ENCODE measurements around the gene PNPLA5. TPM values are rescaled to one million over a fixed set of nuclear protein-coding genes. Genes with fewer than 3 reads are reported as not detected.

Gene PNPLA5
- total and polyA plus RNA-seq, 2 donors (not counting 1 experiment from before 2014, with no cell fraction given), result 0.33 TPM; not detected in 1

DNA sequence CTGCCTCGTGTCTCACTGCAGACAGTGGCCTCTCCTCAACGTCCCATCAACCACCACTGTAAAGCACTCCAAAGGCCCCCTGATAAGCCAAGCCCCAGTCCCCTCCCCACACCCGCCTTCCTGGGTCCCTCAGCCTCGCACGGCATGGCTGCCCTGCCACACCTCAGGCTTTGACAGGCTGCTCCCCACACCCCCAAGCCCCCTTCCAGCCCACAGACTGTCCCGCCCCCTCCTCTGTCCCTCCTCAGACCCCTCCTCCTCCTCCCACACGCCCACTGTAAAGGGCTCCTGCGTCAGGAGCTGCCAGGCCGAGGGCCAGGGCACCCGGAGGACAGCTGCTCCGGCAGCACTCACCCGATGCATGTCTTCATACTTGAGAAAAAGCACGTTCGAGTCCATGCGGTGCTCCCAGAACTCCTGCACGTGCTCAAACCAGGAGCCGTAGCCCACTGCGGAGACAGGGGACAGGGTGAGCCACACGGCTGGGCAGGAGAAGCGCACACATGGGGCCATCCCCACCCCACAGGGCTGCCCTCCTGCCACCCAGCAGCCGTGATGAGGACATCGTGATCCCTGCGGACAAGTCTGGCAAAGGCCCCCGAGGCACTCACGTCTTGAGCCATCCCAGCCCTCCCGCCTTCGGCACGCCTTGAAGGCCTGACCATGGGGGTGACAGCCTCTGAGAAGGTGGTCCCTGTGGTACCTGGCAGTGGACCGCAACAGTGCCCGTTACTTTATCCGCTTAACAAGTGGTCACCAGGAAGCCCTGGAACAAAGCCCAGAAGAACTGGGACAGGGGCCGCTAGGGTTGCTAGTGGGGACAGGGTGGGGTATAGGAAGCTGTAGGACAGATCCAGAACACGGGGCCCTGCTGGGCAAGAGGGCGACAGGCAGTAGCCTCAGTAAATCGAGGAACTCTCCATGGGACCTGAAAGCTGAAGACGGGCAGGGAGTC lies 58.2 kb downstream of the PNPLA5 start:
- no peak for DNase-seq (ENCODE audit: low read depth in 2 of 2)
- H3K27ac ChIP-seq (ENCODE audit: insufficient read depth, low read length), result no peak overlapping the region
- no peak overlapping the region for H3K9ac ChIP-seq (ENCODE audit: insufficient read depth, low read length)
- H4K20me1 ChIP-seq (ENCODE audit: control insufficient read depth, extremely low read depth, insufficient read depth, low read length), result no peaks in the 10 kb centered on the region
- no peaks in the 10 kb centered on the region for H3K79me2 ChIP-seq (ENCODE audit: control insufficient read depth, insufficient read depth, low read length)
- no peak overlapping the region for H2AFZ ChIP-seq (ENCODE audit: low read length)
- H3K4me1 ChIP-seq (ENCODE audit: control insufficient read depth, extremely low read depth, insufficient read depth, low read length), result peaks cover 17% of the 10 kb centered on the region
- no peak overlapping the region for H3K4me3 ChIP-seq (replicated peaks in 1 of 4; ENCODE audit: control extremely low read depth in 1 of 4, insufficient read depth in 1 of 4, low read depth in 3 of 4, low read length in 4 of 4)
- H3K36me3 ChIP-seq (ENCODE audit: control insufficient read depth, insufficient read depth, low read length), result no peaks in the 10 kb centered on the region
- H3K4me2 ChIP-seq (ENCODE audit: extremely low read depth, insufficient read depth, low read length), result no peak overlapping the region
- no peaks in the 10 kb centered on the region for H3K9me3 ChIP-seq (ENCODE audit: control insufficient read depth, insufficient read depth, low read depth, low read length)
- no peaks in the 10 kb centered on the region for H3K27me3 ChIP-seq (ENCODE audit: control insufficient read depth, insufficient read depth, low read length)
- TF ChIP-seq, protein P1, sequence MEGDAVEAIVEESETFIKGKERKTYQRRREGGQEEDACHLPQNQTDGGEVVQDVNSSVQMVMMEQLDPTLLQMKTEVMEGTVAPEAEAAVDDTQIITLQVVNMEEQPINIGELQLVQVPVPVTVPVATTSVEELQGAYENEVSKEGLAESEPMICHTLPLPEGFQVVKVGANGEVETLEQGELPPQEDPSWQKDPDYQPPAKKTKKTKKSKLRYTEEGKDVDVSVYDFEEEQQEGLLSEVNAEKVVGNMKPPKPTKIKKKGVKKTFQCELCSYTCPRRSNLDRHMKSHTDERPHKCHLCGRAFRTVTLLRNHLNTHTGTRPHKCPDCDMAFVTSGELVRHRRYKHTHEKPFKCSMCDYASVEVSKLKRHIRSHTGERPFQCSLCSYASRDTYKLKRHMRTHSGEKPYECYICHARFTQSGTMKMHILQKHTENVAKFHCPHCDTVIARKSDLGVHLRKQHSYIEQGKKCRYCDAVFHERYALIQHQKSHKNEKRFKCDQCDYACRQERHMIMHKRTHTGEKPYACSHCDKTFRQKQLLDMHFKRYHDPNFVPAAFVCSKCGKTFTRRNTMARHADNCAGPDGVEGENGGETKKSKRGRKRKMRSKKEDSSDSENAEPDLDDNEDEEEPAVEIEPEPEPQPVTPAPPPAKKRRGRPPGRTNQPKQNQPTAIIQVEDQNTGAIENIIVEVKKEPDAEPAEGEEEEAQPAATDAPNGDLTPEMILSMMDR (conservative IDR thresholded peaks at IDR 0.05 in 1 of 2, IDR thresholded peaks at IDR 0.05 in 1 of 2; ENCODE audit: low read depth in 1 of 2, low read length in 2 of 2), result no peak
- peak; percentile 57 for TF ChIP-seq EZH2 (IDR thresholded peaks at IDR 0.05; ENCODE audit: low read length, missing control alignments)

DNA sequence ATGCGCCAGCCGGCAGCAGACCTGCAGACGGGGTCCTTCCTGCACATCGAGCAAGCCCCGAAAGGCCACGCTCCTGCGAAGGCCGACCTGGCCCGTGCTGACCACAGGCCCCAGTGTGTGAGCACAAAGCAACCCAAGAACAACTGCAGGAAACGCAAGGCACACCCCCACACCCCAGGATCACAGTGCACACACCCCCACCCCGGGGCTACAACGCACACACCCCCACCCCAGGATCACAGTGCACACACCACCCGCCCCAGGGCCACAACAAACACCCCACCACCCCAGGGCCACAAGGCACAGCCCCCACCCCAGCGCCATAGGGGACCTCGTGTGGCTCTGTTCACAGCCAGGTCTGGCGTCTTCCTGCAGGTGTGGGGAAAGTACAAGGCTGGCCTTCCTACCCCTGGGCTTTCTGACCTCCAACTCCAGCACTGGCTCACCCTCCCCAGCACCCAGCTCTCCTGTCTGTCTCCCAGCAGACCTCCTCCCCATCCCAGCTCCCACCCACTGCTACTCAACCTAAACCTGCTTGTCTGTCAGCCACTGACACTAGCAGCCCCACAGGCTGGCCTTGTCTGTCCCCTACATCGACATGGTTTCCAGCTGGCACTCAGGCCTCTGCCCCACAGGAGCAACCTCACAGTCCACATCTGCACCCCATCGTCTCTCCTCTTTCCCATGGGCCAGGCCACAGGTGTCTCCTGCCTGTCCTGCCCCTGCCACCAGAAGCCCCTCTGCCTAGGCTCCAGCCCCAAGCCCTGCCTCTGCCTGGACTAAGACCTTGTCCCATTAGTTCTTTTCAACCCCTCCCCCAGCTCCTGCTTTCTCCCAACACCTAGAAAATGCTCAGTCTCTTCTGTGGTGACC lies 59.2 kb downstream of the PNPLA5 start:
- Histone ChIP-seq H3K79me2 (ENCODE audit: control insufficient read depth, insufficient read depth, low read length) (no peaks in the 10 kb centered on the region), H2AFZ (ENCODE audit: low read length) (no peak overlapping the region), H3K4me3 (replicated peaks in 1 of 4; ENCODE audit: control extremely low read depth in 1 of 4, insufficient read depth in 1 of 4, low read depth in 3 of 4, low read length in 4 of 4) (no peak overlapping the region), H3K4me1 (ENCODE audit: control insufficient read depth, extremely low read depth, insufficient read depth, low read length) (peaks cover 17% of the 10 kb centered on the region), H3K36me3 (ENCODE audit: control insufficient read depth, insufficient read depth, low read length) (no peaks in the 10 kb centered on the region), H4K20me1 (ENCODE audit: control insufficient read depth, extremely low read depth, insufficient read depth, low read length) (no peaks in the 10 kb centered on the region), H3K9me3 (ENCODE audit: control insufficient read depth, insufficient read depth, low read depth, low read length) (no peaks in the 10 kb centered on the region), H3K27ac (ENCODE audit: insufficient read depth, low read length) (no peak overlapping the region), H3K4me2 (ENCODE audit: extremely low read depth, insufficient read depth, low read length) (no peak overlapping the region), H3K9ac (ENCODE audit: insufficient read depth, low read length) (no peak overlapping the region), H3K27me3 (ENCODE audit: control insufficient read depth, insufficient read depth, low read length) (no peaks in the 10 kb centered on the region)
- TF ChIP-seq EZH2 (IDR thresholded peaks at IDR 0.05; ENCODE audit: low read length, missing control alignments), result no peak
- TF ChIP-seq, protein P1 (conservative IDR thresholded peaks at IDR 0.05 in 1 of 2, IDR thresholded peaks at IDR 0.05 in 1 of 2; ENCODE audit: low read depth in 1 of 2, low read length in 2 of 2), result no peak
- no peak for DNase-seq (ENCODE audit: low read depth in 2 of 2)

Measured in fibroblast of lung (primary cell).